IMR-90 (cell line): Measurements from ENCODE around the gene SPATA12. TPM values are rescaled to one million over a fixed set of nuclear protein-coding genes. Genes with fewer than 3 reads are reported as not detected.

ENCODE experiments used
- ATAC-seq: fragments of 200-7000 bp; cut with Tn5 transposase; 2 replicates; pipeline ENCODE4 v1.9.1; 2020; ENCODE audit warnings: low read depth, mild to moderate bottlenecking, moderate library complexity
- BruUV-seq: library from RNA; stranded (reverse); fragments of 400-500 nt; replicated peaks from 2 replicates; lab custom pipeline; 2021; lab: Mats Ljungman, UMichigan
- CTCF ChIA-PET: fragments of 300-600 bp; formaldehyde crosslinking; extraction: SDS; loops from one replicate; lab custom pipeline; 2021; ENCODE audit warnings: antibody characterized with exemption; lab: Yijun Ruan, JAX
- POLR2A ChIA-PET: fragments of 300-600 bp; sonication (Branson Sonifier 250); formaldehyde crosslinking; loops from one replicate; lab custom pipeline; 2022; ENCODE audit warnings: antibody characterized with exemption; ENCODE audit not compliant: unreplicated experiment; lab: Charles Lee
- DNase-seq: peaks from one replicate; pipeline ENCODE4 v3.0.0; 2013
- H2AFZ ChIP-seq: replicated peaks from 2 replicates; pipeline ENCODE3; 2013; ENCODE audit warnings: low read length, mild to moderate bottlenecking; ENCODE audit not compliant: poor library complexity
- H2AK5ac ChIP-seq: 2 replicates; pipeline ENCODE4 v1.6.1; 2013; ENCODE audit warnings: low read depth, low read length, inconsistent platforms
- H2AK9ac ChIP-seq: replicated peaks from 2 replicates; pipeline ENCODE3; 2013; ENCODE audit warnings: mild to moderate bottlenecking, low read depth, low read length, moderate library complexity; ENCODE audit not compliant: poor library complexity
- H2BK120ac ChIP-seq: 2 replicates; pipeline ENCODE4 v1.6.1; 2013; ENCODE audit warnings: low read depth, low read length, inconsistent platforms
- H2BK15ac ChIP-seq: 3 replicates; pipeline ENCODE4 v1.6.1; 2013; ENCODE audit warnings: low read depth, low read length, inconsistent platforms
- H2BK20ac ChIP-seq: 2 replicates; pipeline ENCODE4 v1.6.1; 2013; ENCODE audit warnings: low read depth, mild to moderate bottlenecking, inconsistent platforms, low read length, moderate library complexity
- H2BK5ac ChIP-seq: 2 replicates; pipeline ENCODE4 v1.6.1; 2013; ENCODE audit warnings: mild to moderate bottlenecking, low read depth, low read length, inconsistent platforms; ENCODE audit not compliant: poor library complexity, severe bottlenecking
- H3K14ac ChIP-seq: replicated peaks from 2 replicates; pipeline ENCODE4 v1.6.1; 2013; ENCODE audit warnings: low read depth, low read length, inconsistent platforms
- H3K18ac ChIP-seq: 2 replicates; pipeline ENCODE4 v1.6.1; 2013; ENCODE audit warnings: low read depth, low read length, control low read depth
- H3K23ac ChIP-seq: 2 replicates; pipeline ENCODE4 v1.6.1; 2013; ENCODE audit warnings: low read depth, low read length, inconsistent platforms
- H3K27ac ChIP-seq: 2 replicates; pipeline ENCODE4 v1.5.1; 2013; ENCODE audit warnings: mild to moderate bottlenecking, control low read depth, low read length; ENCODE audit not compliant: insufficient read depth
- H3K27me3 ChIP-seq: 2 replicates; pipeline ENCODE4 v1.6.1; 2013; ENCODE audit warnings: low read length; ENCODE audit not compliant: control insufficient read depth, insufficient read depth
- H3K36me3 ChIP-seq: 2 replicates; pipeline ENCODE4 v1.6.1; 2013; ENCODE audit warnings: low read length, mixed read lengths; ENCODE audit not compliant: control insufficient read depth, insufficient read depth
- H3K4ac ChIP-seq: 2 replicates; pipeline ENCODE4 v1.6.1; 2013; ENCODE audit warnings: low read depth, low read length, inconsistent platforms
- H3K4me1 ChIP-seq: 2 replicates; pipeline ENCODE4 v1.6.1; 2013; ENCODE audit warnings: low read length, mixed read lengths; ENCODE audit not compliant: control insufficient read depth, insufficient read depth
- H3K4me2 ChIP-seq: 2 replicates; pipeline ENCODE4 v1.6.1; 2013; ENCODE audit warnings: low read depth, mild to moderate bottlenecking, control low read depth, low read length, moderate library complexity
- H3K4me3 ChIP-seq: 2 replicates; pipeline ENCODE4 v1.5.1; 2013; ENCODE audit warnings: low read depth, mild to moderate bottlenecking, control low read depth, low read length, moderate library complexity; ENCODE audit not compliant: insufficient read depth
- H3K56ac ChIP-seq: 2 replicates; pipeline ENCODE4 v1.6.1; 2013; ENCODE audit warnings: low read length, inconsistent platforms; ENCODE audit not compliant: insufficient read depth; ENCODE audit errors: extremely low read depth
- H3K79me1 ChIP-seq, 2 experiments: 2 replicates each; pipeline ENCODE4 v1.6.1; 2013; ENCODE audit warnings: low read length in 2 of 2, inconsistent platforms in 1 of 2, low read depth in 1 of 2
- H3K9ac ChIP-seq: 2 replicates; pipeline ENCODE4 v1.6.1; 2013; ENCODE audit warnings: low read depth, low read length, control low read depth
- H3K9me1 ChIP-seq: 2 replicates; pipeline ENCODE4 v1.6.1; 2013; ENCODE audit warnings: low read length, inconsistent platforms; ENCODE audit not compliant: insufficient read depth
- H3K9me3 ChIP-seq: 2 replicates; pipeline ENCODE4 v1.6.1; 2013; ENCODE audit warnings: low read length; ENCODE audit not compliant: control insufficient read depth, insufficient read depth
- H4K20me1 ChIP-seq: 2 replicates; pipeline ENCODE4 v1.6.1; 2013; ENCODE audit warnings: low read length, inconsistent platforms; ENCODE audit not compliant: insufficient read depth
- H4K5ac ChIP-seq: 2 replicates; pipeline ENCODE4 v1.6.1; 2013; ENCODE audit warnings: mild to moderate bottlenecking, low read depth, low read length, control low read depth
- H4K8ac ChIP-seq, 2 experiments: 2 replicates each; pipeline ENCODE4 v1.6.1; 2013; ENCODE audit warnings: low read depth in 2 of 2, low read length in 2 of 2, control low read depth in 1 of 2, inconsistent platforms in 1 of 2
- H4K91ac ChIP-seq: 2 replicates; pipeline ENCODE4 v1.6.1; 2013; ENCODE audit warnings: low read depth, low read length, inconsistent platforms; ENCODE audit not compliant: insufficient read depth
- BHLHE40 ChIP-seq: fragments of 150-350 bp; IDR thresholded peaks from 2 replicates; pipeline ENCODE4 v1.6.1; 2016; ENCODE audit warnings: mild to moderate bottlenecking, low read depth, low read length
- CEBPB ChIP-seq: IDR thresholded peaks from 2 replicates; pipeline ENCODE4 v1.6.1; 2012; ENCODE audit warnings: low read depth, low read length, improper control_type of control experiment
- CHD1 ChIP-seq: IDR thresholded peaks from 2 replicates; pipeline ENCODE4 v1.6.1; 2012; ENCODE audit warnings: low read depth, low read length, improper control_type of control experiment
- CTCF ChIP-seq: conservative IDR thresholded peaks from 2 replicates; pipeline ENCODE4 v1.5.1; 2012; ENCODE audit warnings: mild to moderate bottlenecking, low read depth, low read length, improper control_type of control experiment
- ELK1 ChIP-seq: fragments of 150-350 bp; IDR thresholded peaks from 2 replicates; pipeline ENCODE4 v1.6.1; 2016; ENCODE audit warnings: low read depth, mild to moderate bottlenecking, low read length, moderate library complexity, borderline replicate concordance
- FOS ChIP-seq: fragments of 150-350 bp; IDR thresholded peaks from 2 replicates; pipeline ENCODE4 v1.6.1; 2016; ENCODE audit warnings: low read depth, low read length
- MAZ ChIP-seq: IDR thresholded peaks from 2 replicates; pipeline ENCODE4 v1.6.1; 2012; ENCODE audit warnings: low read depth, mild to moderate bottlenecking, low read length, improper control_type of control experiment, moderate library complexity, borderline replicate concordance
- MXI1 ChIP-seq: IDR thresholded peaks from 2 replicates; pipeline ENCODE4 v1.6.1; 2012; ENCODE audit warnings: low read depth, mild to moderate bottlenecking, low read length, moderate library complexity, borderline replicate concordance
- NFE2L2 ChIP-seq: fragments of 150-350 bp; IDR thresholded peaks from 2 replicates; pipeline ENCODE4 v1.6.1; 2016; ENCODE audit warnings: low read depth, mild to moderate bottlenecking, low read length
- POLR2A ChIP-seq: IDR thresholded peaks from 2 replicates; pipeline ENCODE4 v1.6.1; 2012; ENCODE audit warnings: mild to moderate bottlenecking, low read depth, low read length
- RAD21 ChIP-seq: IDR thresholded peaks from 2 replicates; pipeline ENCODE4 v1.6.1; 2012; ENCODE audit warnings: low read length, improper control_type of control experiment
- RCOR1 ChIP-seq: IDR thresholded peaks from 2 replicates; pipeline ENCODE4 v1.6.1; 2012; ENCODE audit warnings: mild to moderate bottlenecking, low read length, improper control_type of control experiment; ENCODE audit not compliant: insufficient replicate concordance
- RFX5 ChIP-seq: IDR thresholded peaks from 2 replicates; pipeline ENCODE4 v1.8.0; 2012; ENCODE audit warnings: low read depth, mild to moderate bottlenecking, low read length, moderate library complexity
- dilution Hi-C: fragments of 300-500 bp; cut with HindIII; formaldehyde crosslinking; loops from one replicate; pipeline ENCODE4 v1.14.3; 2018; ENCODE audit warnings: low sequenced_read_pairs; ENCODE audit not compliant: unreplicated experiment
- in situ Hi-C: fragments of 300-500 bp; cut with MboI; formaldehyde crosslinking; loops from 3 replicates; pipeline ENCODE4 v1.14.3; 2019; ENCODE audit warnings: low sequenced_read_pairs, inconsistent platforms, mixed read lengths
- intact Hi-C: fragments of 100-400 bp; cut with micrococcal nuclease; formaldehyde crosslinking; loops from 2 replicates; pipeline ENCODE4 v1.10.0; 2022
- polyA plus RNA-seq, 3 experiments: library from polyadenylated mRNA; depleted of rRNA; stranded (reverse); fragments of >200 nt; gene quantifications; 2 replicates each; pipeline ENCODE4 v1.2.3, GENCODE V29; 2012; ENCODE audit warnings: low replicate concordance in 1 of 3
- total RNA-seq: library from RNA; depleted of rRNA; stranded (reverse); fragments of >200 nt; gene quantifications from 2 replicates; pipeline ENCODE4 v1.2.3, GENCODE V29; 2012
- TF ChIP-seq, protein P1 (sequence below): fragments of 150-350 bp; IDR thresholded peaks from 2 replicates; pipeline ENCODE4 v1.6.1; 2017; ENCODE audit warnings: mild to moderate bottlenecking, antibody characterized with exemption, low read length, low read depth

The SPATA12 gene
- total and polyA plus RNA-seq, 2 of the 4 experiments (the other 2 are of a cell fraction) = under 0.01 TPM; not detected in 1

GRCh38 chr3:57091521-57092273, 31.2 kb downstream of the SPATA12 start (continued):
- TF ChIP-seq RFX5 = no peak
- TF ChIP-seq RAD21 = no peak

GRCh38 chr3:57093489-57093888, 33.0 kb downstream of the SPATA12 start:
- Histone ChIP-seq H3K4ac (no peak overlapping the region), H3K4me1 (peaks cover 9% of the 10 kb centered on the region; the same call in 1 of the 2 replicates), H3K9me3 (no peaks in the 10 kb centered on the region), H2BK15ac (no peak overlapping the region), H3K14ac (no peak overlapping the region), H4K8ac (no peak overlapping the region), H3K56ac (no peak overlapping the region), H3K27me3 (peaks cover 3% of the 10 kb centered on the region), H3K36me3 (no peaks in the 10 kb centered on the region), H3K4me2 (no peak overlapping the region), H3K79me1 (no peaks in the 10 kb centered on the region), H2AFZ (no peak overlapping the region), H3K27ac (no peak overlapping the region), H2BK5ac (no peak overlapping the region), H4K91ac (no peak overlapping the region), H4K20me1 (no peaks in the 10 kb centered on the region), H2AK5ac (no peak overlapping the region), H4K5ac (no peak overlapping the region), H3K9ac (no peak overlapping the region), H2BK120ac (no peak overlapping the region), H3K23ac (no peak overlapping the region), H2BK20ac (no peak overlapping the region), H2AK9ac (no peak overlapping the region), H3K4me3 (no peak overlapping the region), H3K18ac (no peak overlapping the region), H3K9me1 (no peaks in the 10 kb centered on the region; the same call in 1 of the 2 replicates)
- CTCF ChIA-PET = interaction anchor here (0.6 kb wide), 1 partner anchor 401 kb away, joined by 3 read pairs; no protein-coding TSS in a partner anchor
- dilution Hi-C loops (no loop called here), intact Hi-C loops (loop anchor here (5.0 to 10.0 kb wide), 2 partner anchors 96 to 389 kb away; no protein-coding TSS in a partner anchor), in situ Hi-C loops (no loop called here)
- DNase-seq = no peak
- POLR2A ChIA-PET = no interaction called here
- BruUV-seq = no TSS peak
- no peak for ATAC-seq
- no peak for TF ChIP-seq CTCF
- no peak for TF ChIP-seq ELK1
- no peak for TF ChIP-seq POLR2A
- TF ChIP-seq, protein P1, sequence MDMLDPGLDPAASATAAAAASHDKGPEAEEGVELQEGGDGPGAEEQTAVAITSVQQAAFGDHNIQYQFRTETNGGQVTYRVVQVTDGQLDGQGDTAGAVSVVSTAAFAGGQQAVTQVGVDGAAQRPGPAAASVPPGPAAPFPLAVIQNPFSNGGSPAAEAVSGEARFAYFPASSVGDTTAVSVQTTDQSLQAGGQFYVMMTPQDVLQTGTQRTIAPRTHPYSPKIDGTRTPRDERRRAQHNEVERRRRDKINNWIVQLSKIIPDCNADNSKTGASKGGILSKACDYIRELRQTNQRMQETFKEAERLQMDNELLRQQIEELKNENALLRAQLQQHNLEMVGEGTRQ = no peak
- TF ChIP-seq BHLHE40 = no peak
- TF ChIP-seq CHD1 = no peak
- no peak for TF ChIP-seq MAZ
- TF ChIP-seq RCOR1 = no peak
- no peak for TF ChIP-seq FOS
- no peak for TF ChIP-seq NFE2L2
- no peak for TF ChIP-seq MXI1
- TF ChIP-seq CEBPB = no peak
